Stimulated activated CD4-positive, alpha-beta T cell treated with anti-CD3 and anti-CD28 coated beads, Interleukin-2, amount 100 ng/mL, for 4 hours (primary cell): Measurements from ENCODE around the gene GPSM3.
"Not testable (repeated sequence)": the region's sequence is repeated elsewhere in the genome, so short reads cannot be mapped to it uniquely, and the experiment has no call there.

Source experiments
- DNase-seq: peaks from one replicate; pipeline ENCODE4 v3.0.0-alpha.2; 2020; ENCODE audit warnings: low read depth

Gene GPSM3

GRCh38 chr6:32202186-32202585, 9.7 kb upstream of the GPSM3 start:
- no peak for DNase-seq

GRCh38 chr6:32200711-32201475, 8.4 kb upstream of the GPSM3 start:
- DNase-seq = no peak

GRCh38 chr6:32198866-32199265, 6.4 kb upstream of the GPSM3 start:
- DNase-seq = no peak

GRCh38 chr6:32198345-32198696, 5.9 kb upstream of the GPSM3 start:
- DNase-seq = no peak

GRCh38 chr6:32196682-32197616, 4.5 kb upstream of the GPSM3 start:
- DNase-seq = no peak

GRCh38 chr6:32195902-32196681, 3.6 kb upstream of the GPSM3 start:
- peak; percentile 29 for DNase-seq

GRCh38 chr6:32195652-32195901, 3.1 kb upstream of the GPSM3 start:
- peak; percentile 97 for DNase-seq

- no peak for DNase-seq
Observed at GRCh38 chr6:32194825-32195651, 2.6 kb upstream of the GPSM3 start.

- DNase-seq = no peak
Observed at GRCh38 chr6:32194388-32194787, 1.9 kb upstream of the GPSM3 start.

- DNase-seq = not testable (repeated sequence)
Observed at GRCh38 chr6:32193096-32193495, 653 bp upstream of the GPSM3 start.

- no peak for DNase-seq
Observed at GRCh38 chr6:32191696-32192607, 491 bp downstream of the GPSM3 start.

- DNase-seq = no peak
Observed at GRCh38 chr6:32190911-32191677, 1.3 kb downstream of the GPSM3 start.

- DNase-seq = peak; percentile 84
Observed at GRCh38 chr6:32190054-32190851, 2.2 kb downstream of the GPSM3 start, which contains the start of gene PBX2. TSS of gene PBX2 (minus strand) at chr6:32190202. CDS start at chr6:32189915, 287 bp downstream.

GRCh38 chr6:32189742-32190053, 2.7 kb downstream of the GPSM3 start:
- DNase-seq = no peak

- no peak for DNase-seq
Observed at GRCh38 chr6:32189069-32189741, 3.2 kb downstream of the GPSM3 start.

GRCh38 chr6:32188381-32189068, 3.9 kb downstream of the GPSM3 start:
- DNase-seq = no peak

GRCh38 chr6:32187725-32188380, 4.6 kb downstream of the GPSM3 start:
- not testable (repeated sequence) for DNase-seq
